Mucosa of descending colon (tissue), 3 donors: ENCODE results near the gene CDK17. TPM values are rescaled to one million over a fixed set of nuclear protein-coding genes. Genes with fewer than 3 reads are reported as not detected.

ENCODE experiments used
- ATAC-seq: fragments of 200-7000 bp; cut with Tn5 transposase; one replicate; pipeline ENCODE4 v1.9.1; 2020; ENCODE audit warnings: mild to moderate bottlenecking, moderate library complexity
- DNase-seq, 3 donors: peaks; one replicate each; pipeline ENCODE4 v3.0.0-alpha.2; 2020
- H3K36me3 ChIP-seq: fragments of 200-600 bp; one replicate; pipeline ENCODE4 v1.8.0; 2021; ENCODE audit warnings: low read depth, mild to moderate bottlenecking
- H3K4me1 ChIP-seq: fragments of 200-600 bp; one replicate; pipeline ENCODE4 v1.8.0; 2021; ENCODE audit warnings: low read depth, mild to moderate bottlenecking
- H3K4me3 ChIP-seq: fragments of 200-600 bp; one replicate; pipeline ENCODE4 v1.8.0; 2021; ENCODE audit warnings: mild to moderate bottlenecking
- H3K9me3 ChIP-seq: fragments of 200-600 bp; one replicate; pipeline ENCODE4 v1.8.0; 2021; ENCODE audit warnings: mild to moderate bottlenecking
- CTCF ChIP-seq: fragments of 200-600 bp; IDR thresholded peaks from one replicate; pipeline ENCODE4 v1.8.0; 2022; ENCODE audit warnings: antibody characterized with exemption, mild to moderate bottlenecking
- intact Hi-C, 2 donors: fragments of 100-400 bp; cut with DNase I in 1 of 2; cut with micrococcal nuclease in 1 of 2; formaldehyde crosslinking; loops; one replicate each; pipeline versions ENCODE4 v1.11.0 to v1.11.1; 2022; cut with DNase I, micrococcal nuclease
- total RNA-seq, 3 donors: library from RNA; stranded (reverse); fragmentation: NEBNext Ultra II Directional in 2 of 3; extraction: Animal tissue kit (Norgen Biotek cat#: 25700) in 2 of 3; gene quantifications; one replicate each; pipeline versions ENCODE4 v1.2.1 to v1.2.4, GENCODE V29; 2021 to 2023
- donor health status: DM: no; HTN: no; CAD: no; lungs with moderate emphysema.
- donor health status: DM: no; HTN: no; CAD: no.
- donor health status: DM: no; HTN: yes; CAD: no.

CDK17 gene
- total RNA-seq, 3 donors from 2014 or later, result 19.5 to 43.5 (median 24.0) TPM

GRCh38 chr12:96399120-96399918 is 920 bp downstream of the CDK17 start:
- H3K4me3 ChIP-seq, result peak overlapping the region; percentile 93
- DNase-seq, result peak; percentile 77 to 89 (median 84)
- H3K4me1 ChIP-seq, result peaks cover 25% of the 10 kb centered on the region
- ATAC-seq, result peak; percentile 69
- no peak for TF ChIP-seq CTCF
- intact Hi-C loops, result no loop called here
- no peaks in the 10 kb centered on the region for H3K9me3 ChIP-seq
- no peaks in the 10 kb centered on the region for H3K36me3 ChIP-seq

GRCh38 chr12:96398424-96399119 is 1.7 kb downstream of the CDK17 start:
- Histone ChIP-seq H3K4me3 (peak overlapping the region; percentile 93), H3K9me3 (no peaks in the 10 kb centered on the region), H3K4me1 (peaks cover 25% of the 10 kb centered on the region), H3K36me3 (no peaks in the 10 kb centered on the region)
- DNase-seq, result no peak
- intact Hi-C loops, result no loop called here
- no peak for ATAC-seq
- no peak for TF ChIP-seq CTCF

- DNase-seq (no peak), ATAC-seq (no peak)
- Histone ChIP-seq H3K9me3 (no peaks in the 10 kb centered on the region), H3K36me3 (no peaks in the 10 kb centered on the region), H3K4me3 (no peak overlapping the region), H3K4me1 (peaks cover 25% of the 10 kb centered on the region)
- TF ChIP-seq CTCF, result no peak
- intact Hi-C loops, result no loop called here
Measured at GRCh38 chr12:96397756-96398423, 2.3 kb downstream of the CDK17 start.

GRCh38 chr12:96396914-96397313 is 3.3 kb downstream of the CDK17 start:
- Histone ChIP-seq H3K4me3 (no peak overlapping the region), H3K36me3 (no peaks in the 10 kb centered on the region), H3K4me1 (peaks cover 25% of the 10 kb centered on the region), H3K9me3 (no peaks in the 10 kb centered on the region)
- no peak for TF ChIP-seq CTCF
- intact Hi-C loops, result no loop called here
- no peak for ATAC-seq
- no peak for DNase-seq

GRCh38 chr12:96396209-96396608 is 4.0 kb downstream of the CDK17 start:
- DNase-seq, result no peak
- peaks cover 18% of the 10 kb centered on the region for H3K4me1 ChIP-seq

More at GRCh38 chr12:96396209-96396608, 4.0 kb downstream of the CDK17 start:
- intact Hi-C loops, result no loop called here
- Histone ChIP-seq H3K9me3 (no peaks in the 10 kb centered on the region), H3K4me3 (no peak overlapping the region), H3K36me3 (no peaks in the 10 kb centered on the region)
- TF ChIP-seq CTCF, result no peak
- no peak for ATAC-seq
